ENCODE measurements around the gene PIGR. TPM values are rescaled to one million over a fixed set of nuclear protein-coding genes. Genes with fewer than 3 reads are reported as not detected.

Gene PIGR
- total and polyA plus RNA-seq, 2 of the 4 experiments (the other 2 are of a cell fraction): not detected

GRCh38 chr1:206986885-206987284 is 40.6 kb upstream of the PIGR start:
- no peak for ATAC-seq (ENCODE audit: low read depth)
- H3K14ac ChIP-seq (replicated peaks; ENCODE audit: low read depth, low read length): no peak overlapping the region
- H3K4me2 ChIP-seq (ENCODE audit: low read depth, low read length): no peak overlapping the region
- no peaks in the 10 kb centered on the region for H3K4me1 ChIP-seq (ENCODE audit: control insufficient read depth, insufficient read depth, low read length)
- H2AFZ ChIP-seq (replicated peaks; ENCODE audit: low read length, poor library complexity): no peak overlapping the region
- no peak overlapping the region for H4K91ac ChIP-seq (ENCODE audit: insufficient read depth, low read depth, low read length)
- no peak overlapping the region for H3K9ac ChIP-seq (ENCODE audit: low read depth, low read length)
- intact Hi-C loops (cut with micrococcal nuclease) (loop anchor here (10.0 kb wide), 3 partner anchors 252 to 512 kb away; partner anchors contain the start of genes DYRK3 and IKBKE), dilution Hi-C loops (cut with HindIII; ENCODE audit: low sequenced_read_pairs, unreplicated experiment) (no loop called here), in situ Hi-C loops (cut with MboI; ENCODE audit: low sequenced_read_pairs) (no loop called here)
- H2BK20ac ChIP-seq (ENCODE audit: low read depth, low read length): no peak overlapping the region
- no peaks in the 10 kb centered on the region for H3K9me1 ChIP-seq (ENCODE audit: insufficient read depth, low read length)
- H3K23ac ChIP-seq (ENCODE audit: low read depth, low read length): no peak overlapping the region
- no peak overlapping the region for H2BK5ac ChIP-seq (ENCODE audit: low read depth, low read length, poor library complexity, severe bottlenecking)
- peaks cover 41% of the 10 kb centered on the region for H3K27me3 ChIP-seq (ENCODE audit: control insufficient read depth, insufficient read depth, low read length)
- ChIA-PET POLR2A (ENCODE audit: unreplicated experiment) (no interaction called here), CTCF (no interaction called here)
- H3K36me3 ChIP-seq (ENCODE audit: control insufficient read depth, insufficient read depth, low read length): no peaks in the 10 kb centered on the region
- peaks cover 3% of the 10 kb centered on the region; the same call in 1 of the 2 replicates for H3K9me3 ChIP-seq (ENCODE audit: control insufficient read depth, insufficient read depth, low read length)
- H3K79me1 ChIP-seq (ENCODE audit: low read depth in 1 of 2, low read length in 2 of 2): no peaks in the 10 kb centered on the region
- no peak overlapping the region for H3K18ac ChIP-seq (ENCODE audit: low read depth, low read length)
- no TSS peak for BruUV-seq (replicated peaks)
- DNase-seq: no peak
- no peak overlapping the region for H4K8ac ChIP-seq (ENCODE audit: low read depth in 2 of 2, low read length in 2 of 2)
- no peak overlapping the region for H2BK120ac ChIP-seq (ENCODE audit: low read depth, low read length)
- H2AK5ac ChIP-seq (ENCODE audit: low read depth, low read length): no peak overlapping the region
- H2BK15ac ChIP-seq (ENCODE audit: low read depth, low read length): no peak overlapping the region
- no peak overlapping the region for H2AK9ac ChIP-seq (replicated peaks; ENCODE audit: low read depth, low read length, poor library complexity)
- no peaks in the 10 kb centered on the region for H4K20me1 ChIP-seq (ENCODE audit: insufficient read depth, low read length)
- no CpG with 5 or more reads among the region's 3 CpGs for WGBS, 2 experiments (ENCODE audit: extremely low coverage in 2 of 2, insufficient read length in 1 of 2)
- H3K56ac ChIP-seq (ENCODE audit: extremely low read depth, insufficient read depth, low read length): no peak overlapping the region
- TF ChIP-seq CTCF (conservative IDR thresholded peaks at IDR 0.05; ENCODE audit: low read depth, low read length) (no peak), USF2 (IDR thresholded peaks at IDR 0.05; ENCODE audit: low read depth, low read length) (no peak), CHD1 (IDR thresholded peaks at IDR 0.05; ENCODE audit: low read depth, low read length) (no peak), CEBPB (IDR thresholded peaks at IDR 0.05; ENCODE audit: low read depth, low read length) (no peak), RAD21 (IDR thresholded peaks at IDR 0.05; ENCODE audit: low read length) (no peak), FOS (IDR thresholded peaks at IDR 0.05; ENCODE audit: low read depth, low read length) (no peak), MAFK (IDR thresholded peaks at IDR 0.05; ENCODE audit: low read depth, low read length) (no peak), MXI1 (IDR thresholded peaks at IDR 0.05; ENCODE audit: borderline replicate concordance, low read depth, low read length) (no peak)
- no peak overlapping the region for H3K27ac ChIP-seq (ENCODE audit: insufficient read depth, low read length)
- no peak overlapping the region for H4K5ac ChIP-seq (ENCODE audit: low read depth, low read length)
- no peak overlapping the region for H3K4me3 ChIP-seq (ENCODE audit: insufficient read depth, low read depth, low read length)
- no peak overlapping the region for H3K4ac ChIP-seq (ENCODE audit: low read depth, low read length)

Measured in IMR-90 (cell line).